H9 (cell line): ENCODE results near the gene SLC9A9. TPM values are rescaled to one million over a fixed set of nuclear protein-coding genes. Genes with fewer than 3 reads are reported as not detected.

Experiments
- DNase-seq: peaks from one replicate; pipeline ENCODE4 v3.0.0-alpha.2; 2017
- H2AFZ ChIP-seq: one replicate; pipeline ENCODE4 v1.6.1; 2013; ENCODE audit warnings: mild to moderate bottlenecking, low read length, control low read depth, moderate library complexity
- H2AK5ac ChIP-seq: 2 replicates; pipeline ENCODE4 v1.6.1; 2013; ENCODE audit warnings: low read length, control low read depth, mixed read lengths; ENCODE audit not compliant: insufficient read length
- H2BK120ac ChIP-seq: one replicate; pipeline ENCODE4 v1.6.1; 2013; ENCODE audit warnings: low read depth, mild to moderate bottlenecking, low read length, control low read depth, inconsistent platforms; ENCODE audit not compliant: poor library complexity, severe bottlenecking
- H2BK12ac ChIP-seq: 2 replicates; pipeline ENCODE4 v1.6.1; 2013; ENCODE audit warnings: low read length, control low read depth, mixed read lengths, low read depth; ENCODE audit not compliant: insufficient read length
- H2BK15ac ChIP-seq: 2 replicates; pipeline ENCODE4 v1.6.1; 2013; ENCODE audit warnings: low read depth, low read length, control low read depth
- H2BK20ac ChIP-seq: one replicate; pipeline ENCODE4 v1.6.1; 2013; ENCODE audit warnings: low read depth, mild to moderate bottlenecking, low read length, control low read depth, inconsistent platforms; ENCODE audit not compliant: poor library complexity, severe bottlenecking
- H2BK5ac ChIP-seq: 2 replicates; pipeline ENCODE4 v1.6.1; 2013; ENCODE audit warnings: low read length, control low read depth, mixed read lengths; ENCODE audit not compliant: insufficient read length
- H3K14ac ChIP-seq: 2 replicates; pipeline ENCODE4 v1.6.1; 2013; ENCODE audit warnings: low read length, control low read depth; ENCODE audit not compliant: insufficient read depth
- H3K18ac ChIP-seq: 2 replicates; pipeline ENCODE4 v1.6.1; 2013; ENCODE audit warnings: low read depth, mild to moderate bottlenecking, mixed read lengths, low read length, control low read depth; ENCODE audit not compliant: insufficient read length
- H3K23ac ChIP-seq: 2 replicates; pipeline ENCODE4 v1.6.1; 2013; ENCODE audit warnings: low read length, control low read depth, mixed read lengths, low read depth; ENCODE audit not compliant: insufficient read length
- H3K23me2 ChIP-seq: 2 replicates; pipeline ENCODE4 v1.6.1; 2013; ENCODE audit warnings: low read depth, mild to moderate bottlenecking, mixed read lengths, low read length, control low read depth; ENCODE audit not compliant: insufficient read length, poor library complexity, severe bottlenecking
- H3K27ac ChIP-seq: 2 replicates; pipeline ENCODE4 v1.5.1; 2013; ENCODE audit warnings: low read length, control low read depth, mixed read lengths, low read depth; ENCODE audit not compliant: insufficient read length
- H3K27me3 ChIP-seq: 2 replicates; pipeline ENCODE4 v1.6.1; 2013; ENCODE audit warnings: low read length, control low read depth, inconsistent platforms; ENCODE audit not compliant: insufficient read depth
- H3K4ac ChIP-seq: 2 replicates; pipeline ENCODE4 v1.6.1; 2013; ENCODE audit warnings: low read depth, mild to moderate bottlenecking, control low read depth, inconsistent platforms, low read length, moderate library complexity
- H3K4me1 ChIP-seq: 2 replicates; pipeline ENCODE4 v1.6.1; 2013; ENCODE audit warnings: low read length, control low read depth, inconsistent platforms; ENCODE audit not compliant: insufficient read depth
- H3K4me2 ChIP-seq: 2 replicates; pipeline ENCODE4 v1.6.1; 2013; ENCODE audit warnings: low read length, control low read depth, mixed read lengths; ENCODE audit not compliant: insufficient read length, insufficient read depth
- H3K56ac ChIP-seq: 2 replicates; pipeline ENCODE4 v1.6.1; 2013; ENCODE audit warnings: low read depth, mild to moderate bottlenecking, mixed read lengths, low read length, control low read depth; ENCODE audit not compliant: insufficient read length
- H3K79me1 ChIP-seq: 2 replicates; pipeline ENCODE4 v1.6.1; 2013; ENCODE audit warnings: low read depth, mild to moderate bottlenecking, moderate library complexity, low read length, control low read depth, inconsistent platforms; ENCODE audit not compliant: insufficient read depth, poor library complexity, severe bottlenecking
- H3K79me2 ChIP-seq: 2 replicates; pipeline ENCODE4 v1.6.1; 2013; ENCODE audit warnings: low read length, control low read depth, inconsistent platforms; ENCODE audit not compliant: insufficient read depth
- H3K9ac ChIP-seq: 2 replicates; pipeline ENCODE4 v1.6.1; 2013; ENCODE audit warnings: low read length, control low read depth, mixed read lengths; ENCODE audit not compliant: insufficient read length; ENCODE audit errors: extremely low read depth
- H3K9me3 ChIP-seq: one replicate; pipeline ENCODE4 v1.6.1; 2013; ENCODE audit warnings: low read depth, low read length, inconsistent platforms; ENCODE audit not compliant: control insufficient read depth
- H3T11ph ChIP-seq: one replicate; pipeline ENCODE4 v1.6.1; 2013; ENCODE audit warnings: mild to moderate bottlenecking, low read length, control low read depth, inconsistent platforms
- H4K20me1 ChIP-seq: one replicate; pipeline ENCODE4 v1.6.1; 2013; ENCODE audit not compliant: control insufficient read depth, insufficient read length, insufficient read depth
- H4K5ac ChIP-seq: 2 replicates; pipeline ENCODE4 v1.6.1; 2013; ENCODE audit warnings: low read depth, mild to moderate bottlenecking, mixed read lengths, low read length, control low read depth; ENCODE audit not compliant: insufficient read length
- H4K8ac ChIP-seq: replicated peaks from 2 replicates; pipeline ENCODE4 v1.6.1; 2013; ENCODE audit warnings: low read length, control low read depth, mixed read lengths, low read depth; ENCODE audit not compliant: insufficient read length
- H4K91ac ChIP-seq: 2 replicates; pipeline ENCODE4 v1.6.1; 2013; ENCODE audit warnings: low read depth, mild to moderate bottlenecking, moderate library complexity, mixed read lengths, low read length, control low read depth; ENCODE audit not compliant: insufficient read length
- H3K27ac Mint-ChIP-seq, 3 experiments: 2 replicates in 2 of 3; 3 replicates in 1 of 3; pipeline ENCODE4 v1.8.0; 2020 to 2021; ENCODE audit warnings: mixed read lengths in 3 of 3, mild to moderate bottlenecking in 1 of 3, moderate library complexity in 1 of 3
- H3K27me3 Mint-ChIP-seq: 2 replicates; pipeline ENCODE4 v1.8.0; 2021; ENCODE audit warnings: low read depth, mild to moderate bottlenecking, moderate library complexity, mixed read lengths
- H3K36me3 Mint-ChIP-seq, 3 experiments: 2 replicates in 2 of 3; 3 replicates in 1 of 3; pipeline ENCODE4 v1.8.0; 2020 to 2021; ENCODE audit warnings: low read depth in 3 of 3, mixed read lengths in 3 of 3; ENCODE audit not compliant: insufficient read depth in 1 of 3
- H3K4me1 Mint-ChIP-seq, 2 experiments: 2 replicates each; pipeline ENCODE4 v1.8.0; 2020; ENCODE audit warnings: mixed read lengths in 2 of 2
- H3K4me3 Mint-ChIP-seq, 2 experiments: 2 replicates in 1 of 2; 3 replicates in 1 of 2; pipeline ENCODE4 v1.8.0; 2020 to 2021; ENCODE audit warnings: mild to moderate bottlenecking in 2 of 2, mixed read lengths in 2 of 2, moderate library complexity in 1 of 2
- H3K9me3 Mint-ChIP-seq, 2 experiments: 2 replicates in 1 of 2; 3 replicates in 1 of 2; pipeline ENCODE4 v1.8.0; 2020; ENCODE audit warnings: mild to moderate bottlenecking in 2 of 2, mixed read lengths in 2 of 2, moderate library complexity in 1 of 2
- WGBS: extraction: QIAGEN DNeasy Blood & Tissue Kit; methylation state at CpG from one replicate; pipeline ENCODE4 v1.1.7; 2013; ENCODE audit warnings: missing lambda C conversion rate, low lambda C conversion rate, mixed read lengths; ENCODE audit not compliant: insufficient read length; ENCODE audit errors: extremely low coverage; 5-methylcytosine and 5-hydroxymethylcytosine counted together
- total RNA-seq: library from RNA; stranded (reverse); gene quantifications from 2 replicates; pipeline ENCODE4 v1.2.1, GENCODE V29; 2021
- TF ChIP-seq, protein P1 (sequence below): fragments of 200-600 bp; sonication (generic); conservative IDR thresholded peaks from 3 replicates; pipeline ENCODE4 v1.8.0; 2021; ENCODE audit warnings: antibody characterized with exemption, mild to moderate bottlenecking

SLC9A9 gene
- total RNA-seq, 1 experiment from 2014 or later = 0.35 TPM

GRCh38 chr3:143216709-143217182 is 631.5 kb downstream of the SLC9A9 start:
- H3K23me2 ChIP-seq = no peaks in the 10 kb centered on the region
- no peaks in the 10 kb centered on the region for H3K27me3 Mint-ChIP-seq
- no CpG with 5 or more reads among the region's 3 CpGs for WGBS
- H2BK20ac ChIP-seq = no peak overlapping the region
- no peaks in the 10 kb centered on the region for H3K27me3 ChIP-seq
- H3K27ac ChIP-seq = no peak overlapping the region
- H3K9me3 ChIP-seq = no peaks in the 10 kb centered on the region
- no peak overlapping the region for H3K14ac ChIP-seq
- no peaks in the 10 kb centered on the region for H4K20me1 ChIP-seq
- no peaks in the 10 kb centered on the region for H3K79me1 ChIP-seq
- no peak overlapping the region for H2BK12ac ChIP-seq
- H3K4me3 Mint-ChIP-seq = no peak overlapping the region
- no peak overlapping the region for H4K91ac ChIP-seq
- no peak overlapping the region for H4K8ac ChIP-seq
- H3K56ac ChIP-seq = no peak overlapping the region
- H3T11ph ChIP-seq = no peak overlapping the region
- H3K9me3 Mint-ChIP-seq = no peaks in the 10 kb centered on the region
- H2BK120ac ChIP-seq = no peak overlapping the region
- H2AFZ ChIP-seq = no peak overlapping the region
- H3K36me3 Mint-ChIP-seq = no peaks in the 10 kb centered on the region
- no peak for DNase-seq
- no peak overlapping the region for H2BK5ac ChIP-seq
- no peak overlapping the region for H2AK5ac ChIP-seq
- no peak overlapping the region for H3K9ac ChIP-seq
- no peak overlapping the region for H2BK15ac ChIP-seq
- H3K4me1 ChIP-seq = peaks cover 3% of the 10 kb centered on the region; the same call in 1 of the 2 replicates
- H3K79me2 ChIP-seq = no peaks in the 10 kb centered on the region
- H3K4ac ChIP-seq = no peak overlapping the region
- no peak overlapping the region for H3K18ac ChIP-seq
- no peak overlapping the region for H4K5ac ChIP-seq
- H3K23ac ChIP-seq = no peak overlapping the region
- no peak overlapping the region for H3K4me2 ChIP-seq
- TF ChIP-seq, protein P1, sequence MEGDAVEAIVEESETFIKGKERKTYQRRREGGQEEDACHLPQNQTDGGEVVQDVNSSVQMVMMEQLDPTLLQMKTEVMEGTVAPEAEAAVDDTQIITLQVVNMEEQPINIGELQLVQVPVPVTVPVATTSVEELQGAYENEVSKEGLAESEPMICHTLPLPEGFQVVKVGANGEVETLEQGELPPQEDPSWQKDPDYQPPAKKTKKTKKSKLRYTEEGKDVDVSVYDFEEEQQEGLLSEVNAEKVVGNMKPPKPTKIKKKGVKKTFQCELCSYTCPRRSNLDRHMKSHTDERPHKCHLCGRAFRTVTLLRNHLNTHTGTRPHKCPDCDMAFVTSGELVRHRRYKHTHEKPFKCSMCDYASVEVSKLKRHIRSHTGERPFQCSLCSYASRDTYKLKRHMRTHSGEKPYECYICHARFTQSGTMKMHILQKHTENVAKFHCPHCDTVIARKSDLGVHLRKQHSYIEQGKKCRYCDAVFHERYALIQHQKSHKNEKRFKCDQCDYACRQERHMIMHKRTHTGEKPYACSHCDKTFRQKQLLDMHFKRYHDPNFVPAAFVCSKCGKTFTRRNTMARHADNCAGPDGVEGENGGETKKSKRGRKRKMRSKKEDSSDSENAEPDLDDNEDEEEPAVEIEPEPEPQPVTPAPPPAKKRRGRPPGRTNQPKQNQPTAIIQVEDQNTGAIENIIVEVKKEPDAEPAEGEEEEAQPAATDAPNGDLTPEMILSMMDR = no peak
- H3K27ac Mint-ChIP-seq = no peak overlapping the region
- H3K4me1 Mint-ChIP-seq = peaks cover 6 to 7% of the 10 kb centered on the region in 2 experiments

Other genes starting within 250 kb of the SLC9A9 start
- gene DIPK2A, start 123.4 kb upstream of the SLC9A9 start, total RNA-seq = 22.0 and 22.9 TPM in 2 replicates